ENCODE results near the gene KIFAP3.
"Not testable (repeated sequence)": the region's sequence is repeated elsewhere in the genome, so short reads cannot be mapped to it uniquely, and the experiment has no call there.

Gene KIFAP3

GRCh38 chr1:169918220-169918619, 156.3 kb downstream of the KIFAP3 start:
- not testable (repeated sequence) for DNase-seq

DNA sequence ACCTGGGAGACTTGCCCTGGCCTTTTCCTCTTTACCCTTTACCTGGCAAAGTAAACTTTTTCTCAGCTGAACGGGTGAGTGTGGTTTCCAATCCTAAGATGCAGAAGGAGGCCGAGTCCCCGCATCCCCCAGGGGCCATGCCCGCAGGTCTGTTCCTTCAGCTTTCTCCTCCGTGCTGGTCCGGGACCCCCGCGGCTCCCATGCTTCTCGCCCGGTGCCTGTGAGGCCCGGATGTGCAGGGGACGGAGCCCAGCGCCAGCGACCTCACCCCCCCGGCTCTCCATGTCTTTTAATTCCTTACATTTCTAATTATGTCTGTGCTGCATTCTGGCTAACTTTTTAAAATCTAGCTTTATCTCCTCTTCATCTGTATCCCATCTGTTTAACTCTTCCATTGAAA, 159.3 kb downstream of the KIFAP3 start:
- no peak for DNase-seq

GRCh38 chr1:169914531-169914930, 160.0 kb downstream of the KIFAP3 start:
- DNase-seq, result no peak

GRCh38 chr1:169909499-169909898, 165.0 kb downstream of the KIFAP3 start:
- DNase-seq, result no peak

DNA sequence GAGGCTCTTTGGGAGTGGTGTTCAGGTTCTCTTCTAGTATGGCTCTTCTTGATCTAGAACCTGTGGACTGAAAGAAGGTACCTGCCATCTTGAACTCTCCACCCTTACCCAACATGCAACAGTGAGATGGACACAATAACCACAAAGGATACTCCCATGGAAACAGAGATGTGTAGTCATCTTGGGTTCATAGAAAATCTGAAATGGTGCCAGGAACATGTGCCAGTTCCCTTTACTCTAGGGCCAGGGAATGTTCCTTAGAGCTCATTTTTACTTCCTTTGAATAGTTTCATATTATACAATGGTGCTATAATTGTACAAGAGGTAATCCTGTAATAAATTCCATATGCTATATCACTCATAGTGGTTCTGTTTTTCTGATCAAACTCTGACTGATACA, 167.6 kb downstream of the KIFAP3 start:
- DNase-seq, result no peak

GRCh38 chr1:169904834-169905233, 169.7 kb downstream of the KIFAP3 start:
- no peak for DNase-seq

DNA sequence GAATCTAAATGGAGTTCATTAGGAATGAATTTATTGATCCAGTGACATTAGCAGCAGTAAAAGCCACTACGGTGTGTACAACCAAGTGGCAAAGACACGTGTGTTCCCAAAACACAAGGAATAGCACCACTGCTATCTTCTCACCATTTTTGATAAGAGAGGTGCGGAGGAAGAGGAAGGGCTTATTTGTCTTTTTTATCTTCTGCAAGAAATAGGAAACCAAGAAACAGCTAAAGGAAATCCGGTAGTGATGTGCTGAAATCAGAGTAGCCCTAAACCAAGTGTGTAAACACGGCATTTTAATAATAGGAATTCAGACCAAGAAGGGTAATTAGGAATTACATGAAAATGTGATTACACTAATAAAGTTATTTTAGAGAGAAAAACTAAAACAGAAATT, 171.7 kb downstream of the KIFAP3 start:
- no peak for DNase-seq

GRCh38 chr1:169901115-169901514, 173.4 kb downstream of the KIFAP3 start:
- DNase-seq, result no peak

GRCh38 chr1:169900571-169900970, 173.9 kb downstream of the KIFAP3 start:
- no peak for DNase-seq

GRCh38 chr1:169899519-169900217, 174.8 kb downstream of the KIFAP3 start:
- no peak for DNase-seq

DNA sequence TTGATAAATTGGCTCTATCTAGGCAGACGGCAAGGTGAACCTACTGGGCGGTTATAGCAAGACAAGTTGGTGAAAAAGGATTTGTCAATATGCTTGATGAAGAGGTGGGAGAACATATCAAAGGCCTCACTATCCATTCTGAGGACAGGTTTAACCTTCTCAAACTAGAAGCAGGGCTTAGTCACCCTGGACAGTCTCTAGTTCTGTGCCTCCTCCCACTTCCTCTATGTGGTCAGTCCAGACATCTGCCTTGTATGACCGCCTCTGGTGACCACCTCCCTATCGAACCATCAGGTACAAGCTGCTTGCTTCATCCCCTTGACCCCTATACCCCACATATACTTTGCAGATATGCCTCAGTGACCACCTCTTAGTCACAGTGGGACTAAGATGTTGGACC, 178.5 kb downstream of the KIFAP3 start:
- no peak for DNase-seq

- no peak for DNase-seq
These were observed 179.9 kb downstream of the KIFAP3 start for GRCh38 chr1:169894424-169895145.

DNA sequence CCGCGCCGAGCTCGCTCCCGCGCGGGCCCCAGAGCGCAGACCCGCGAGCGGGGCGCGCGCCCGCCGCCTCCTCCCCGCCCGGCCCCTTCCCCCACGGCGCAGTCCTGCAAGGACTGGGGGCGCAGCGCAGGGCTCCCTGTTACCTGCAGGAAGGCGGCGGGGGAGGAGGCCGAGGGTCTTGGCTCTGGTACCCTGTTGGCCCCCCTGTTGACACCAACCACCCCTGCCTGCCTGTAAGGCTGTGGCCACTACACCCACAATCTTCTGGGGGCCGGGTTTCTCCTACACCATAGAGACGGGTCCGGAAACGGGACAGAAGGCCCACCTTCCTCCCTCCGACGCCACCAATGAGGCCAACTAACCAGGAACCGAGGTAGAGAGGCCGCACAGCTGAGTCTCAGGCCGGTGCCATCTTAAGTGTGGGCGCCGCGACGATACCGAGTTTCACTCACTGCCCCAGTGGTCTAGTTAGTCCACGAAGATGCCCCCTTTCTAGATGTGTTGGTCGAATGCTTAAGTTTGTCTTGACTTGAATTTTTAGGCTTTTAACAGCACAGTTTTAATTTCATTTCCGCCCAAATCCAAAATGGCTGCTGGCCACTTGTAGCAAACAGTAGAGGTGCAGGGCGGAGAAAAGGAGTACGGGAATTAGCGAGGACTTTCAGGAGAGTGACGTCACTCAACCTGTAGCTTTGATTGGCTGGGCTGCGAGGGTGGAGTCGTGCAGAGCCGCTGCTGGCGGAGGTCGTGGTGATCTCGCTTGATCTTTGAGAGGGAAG, 180.7 kb downstream of the KIFAP3 start, which contains the start of gene SCYL3:
SCYL3 (minus strand) TSS at position 252 of the 779 bp plus-strand sequence. CDS start 5,056 bp downstream, outside the sequence.
- peak; percentile 67 to 88 for DNase-seq

GRCh38 chr1:169892927-169893644, 181.4 kb downstream of the KIFAP3 start:
- DNase-seq, result no peak

DNA sequence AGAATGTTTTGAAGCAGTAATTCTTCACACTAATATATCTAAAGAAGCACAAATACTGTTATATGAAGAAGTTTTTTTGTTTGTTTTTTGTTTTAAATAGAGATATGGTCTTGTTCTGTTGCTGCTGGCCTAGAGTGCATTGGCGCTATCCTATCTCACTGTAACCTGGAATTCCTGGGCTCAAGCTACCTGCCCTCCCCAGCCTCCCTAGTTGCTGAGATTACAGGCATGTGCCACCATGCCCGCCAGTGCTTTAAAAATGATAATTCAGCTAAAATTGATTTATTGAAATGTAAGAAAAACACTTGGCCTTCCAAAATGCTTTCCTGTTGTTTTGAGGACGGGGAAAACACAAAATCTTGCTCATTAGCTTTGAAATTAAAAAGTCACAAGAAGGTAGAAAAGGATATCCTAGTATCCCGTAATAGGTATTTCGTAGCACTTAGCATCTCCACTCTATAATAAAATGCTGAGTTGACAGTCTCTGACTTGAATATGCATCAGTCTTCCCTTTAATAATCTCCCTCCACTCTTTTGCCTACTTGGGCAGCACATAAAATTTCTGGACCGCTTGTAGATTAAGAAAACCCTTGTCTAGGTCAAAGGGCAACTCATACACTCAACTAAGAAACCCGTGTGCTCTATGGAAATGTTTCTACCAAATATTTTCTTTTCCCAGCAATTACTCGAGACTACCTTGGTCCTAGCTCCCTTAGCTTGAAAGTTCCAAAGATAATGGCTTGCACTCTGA, 182.1 kb downstream of the KIFAP3 start:
- no peak for DNase-seq

DNA sequence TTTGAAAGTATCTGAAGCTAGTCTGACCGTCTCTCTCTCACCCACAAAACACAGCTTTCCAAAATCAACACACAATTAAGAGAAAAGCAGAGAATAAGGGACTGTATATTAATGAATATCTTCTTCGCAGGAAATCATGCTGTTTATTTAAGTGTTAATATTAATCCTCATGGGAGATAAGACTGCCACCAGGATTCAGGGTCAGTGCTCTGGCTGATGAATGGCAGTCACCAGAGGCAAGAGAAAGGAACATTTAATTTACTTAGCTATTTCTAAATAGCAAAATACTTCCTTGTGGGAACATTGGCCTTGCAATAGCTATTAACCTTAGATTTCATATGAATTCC, 183.0 kb downstream of the KIFAP3 start:
- no peak for DNase-seq

- no peak for DNase-seq
These were observed 183.5 kb downstream of the KIFAP3 start for GRCh38 chr1:169890761-169891538.

- DNase-seq, result no peak
These were observed 184.6 kb downstream of the KIFAP3 start for GRCh38 chr1:169889871-169890270.

DNA sequence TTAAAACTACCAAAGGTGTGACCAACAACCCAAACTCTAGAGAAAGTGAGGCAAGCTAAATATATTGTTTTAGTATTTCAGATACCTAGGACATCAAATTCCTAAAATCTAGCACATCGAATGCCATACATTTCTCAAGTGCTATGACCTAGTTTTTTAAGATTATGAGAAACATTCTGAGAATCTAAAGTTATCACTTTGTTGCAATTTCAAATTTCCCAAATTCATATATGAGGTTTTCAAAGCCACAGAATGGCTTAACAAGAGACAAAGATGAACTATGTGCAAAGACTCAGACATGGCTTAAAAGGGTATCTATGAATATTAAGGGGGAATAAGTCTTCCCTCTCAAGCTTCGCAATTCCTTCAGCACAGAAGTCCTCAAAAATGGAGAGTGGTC, 187.6 kb downstream of the KIFAP3 start:
- DNase-seq, result no peak

GRCh38 chr1:169886422-169886821, 188.1 kb downstream of the KIFAP3 start:
- no peak for DNase-seq

DNA sequence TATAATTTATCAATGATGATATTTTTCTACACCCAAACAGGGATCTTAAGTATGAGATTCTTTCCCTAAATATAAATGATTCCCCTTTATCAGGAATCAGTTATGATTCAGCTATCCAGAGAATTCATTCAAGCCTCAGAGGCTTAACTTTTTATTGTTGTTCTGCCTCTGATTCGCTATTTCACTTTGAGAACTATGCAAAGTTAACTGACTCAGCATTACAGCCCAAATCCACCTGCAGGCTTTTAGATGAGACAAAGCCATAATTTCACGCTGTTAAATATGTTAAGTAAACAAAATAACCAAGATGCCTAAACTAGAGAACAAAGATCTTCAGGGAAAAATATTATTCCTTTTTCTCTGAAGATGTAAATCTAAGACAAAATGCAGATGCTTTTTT, 189.3 kb downstream of the KIFAP3 start:
- DNase-seq, result no peak

- no peak for DNase-seq
These were observed 189.9 kb downstream of the KIFAP3 start for GRCh38 chr1:169884634-169885033.
